BJ (cell line): ENCODE results near the gene FKBP4. TPM values are rescaled to one million over a fixed set of nuclear protein-coding genes. Genes with fewer than 3 reads are reported as not detected.

Experiments
- CTCF ChIA-PET: fragments of 350-600 bp; formaldehyde crosslinking; extraction: SDS; loops from one replicate; lab custom pipeline; 2021; ENCODE audit warnings: antibody characterized with exemption, inconsistent platforms; lab: Yijun Ruan, JAX
- POLR2A ChIA-PET: fragments of 300-600 bp; sonication (Branson Sonifier 250); formaldehyde crosslinking; extraction: SDS; loops from one replicate; lab custom pipeline; 2021; ENCODE audit warnings: antibody characterized with exemption; lab: Charles Lee
- DNase-seq: peaks from one replicate; pipeline ENCODE4 v3.0.0-alpha.2; 2011; ENCODE audit warnings: low read depth
- H3K27me3 ChIP-seq: 2 replicates; pipeline ENCODE4 v1.6.0; 2011; ENCODE audit warnings: low read length; ENCODE audit not compliant: control insufficient read depth, insufficient read depth
- H3K36me3 ChIP-seq: 2 replicates; pipeline ENCODE4 v1.5.1; 2011; ENCODE audit warnings: low read length; ENCODE audit not compliant: control insufficient read depth, insufficient read depth
- H3K4me3 ChIP-seq: 2 replicates; pipeline ENCODE4 v1.5.1; 2011; ENCODE audit warnings: low read depth, mild to moderate bottlenecking, control low read depth, low read length
- polyA plus RNA-seq: library from polyadenylated mRNA; depleted of rRNA; stranded (reverse); fragments of >200 nt; gene quantifications from 2 replicates; pipeline ENCODE4 v1.2.3, GENCODE V29; 2011
- TF ChIP-seq, protein P1 (sequence below): IDR thresholded peaks from 2 replicates; pipeline ENCODE4 v1.5.1; 2011; ENCODE audit warnings: low read depth, mild to moderate bottlenecking, control low read depth, inconsistent platforms, low read length, moderate library complexity; ENCODE audit not compliant: insufficient read depth

FKBP4 gene
- polyA plus RNA-seq, 1 experiment: 27.1 TPM

DNA sequence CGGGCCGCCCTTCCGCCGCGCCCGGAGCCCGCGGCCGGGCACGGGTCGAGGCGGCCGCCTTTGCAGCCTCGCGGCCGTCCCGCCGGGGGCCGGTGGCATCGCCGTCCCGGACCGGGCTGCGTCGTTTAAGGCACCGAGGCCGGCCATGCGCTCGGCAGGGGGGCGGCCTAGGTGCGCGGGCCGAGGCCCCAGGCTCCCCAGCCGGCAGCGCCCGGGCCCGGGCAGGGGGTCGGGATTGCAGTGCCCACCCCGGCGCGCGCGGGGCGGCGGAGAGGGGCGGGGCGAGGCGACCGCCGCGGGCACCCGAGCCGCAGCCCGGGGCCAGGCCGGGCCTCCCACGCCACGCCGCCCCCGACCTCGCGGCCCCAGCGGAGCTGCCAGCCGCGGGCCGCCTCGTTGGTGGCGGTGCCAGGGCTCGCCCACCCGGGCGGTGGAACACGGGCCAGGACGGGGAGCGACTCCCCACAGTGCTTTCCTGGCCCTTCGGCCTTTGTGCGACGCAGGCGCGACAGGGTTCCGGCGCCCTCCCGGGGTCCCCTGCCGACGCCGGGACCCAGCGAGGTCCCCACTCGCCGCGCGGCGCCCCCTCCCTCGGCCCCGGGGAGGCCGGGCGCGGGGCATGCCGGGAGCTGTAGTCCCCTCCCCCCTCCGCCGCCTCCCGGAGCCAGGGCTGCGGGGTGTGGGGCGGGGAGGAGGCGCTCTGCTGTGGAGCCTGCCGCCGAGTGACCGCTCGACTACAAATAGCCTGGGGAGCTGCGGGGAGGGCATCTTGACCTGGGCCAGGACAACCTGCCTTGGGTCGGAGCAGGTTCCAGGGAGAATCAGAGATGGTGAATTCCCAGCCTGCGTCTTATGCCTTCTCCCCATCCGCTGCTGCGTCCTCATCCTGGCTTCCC is 769 bp downstream of the FKBP4 start:
- no peak for DNase-seq
- TF ChIP-seq, protein P1, sequence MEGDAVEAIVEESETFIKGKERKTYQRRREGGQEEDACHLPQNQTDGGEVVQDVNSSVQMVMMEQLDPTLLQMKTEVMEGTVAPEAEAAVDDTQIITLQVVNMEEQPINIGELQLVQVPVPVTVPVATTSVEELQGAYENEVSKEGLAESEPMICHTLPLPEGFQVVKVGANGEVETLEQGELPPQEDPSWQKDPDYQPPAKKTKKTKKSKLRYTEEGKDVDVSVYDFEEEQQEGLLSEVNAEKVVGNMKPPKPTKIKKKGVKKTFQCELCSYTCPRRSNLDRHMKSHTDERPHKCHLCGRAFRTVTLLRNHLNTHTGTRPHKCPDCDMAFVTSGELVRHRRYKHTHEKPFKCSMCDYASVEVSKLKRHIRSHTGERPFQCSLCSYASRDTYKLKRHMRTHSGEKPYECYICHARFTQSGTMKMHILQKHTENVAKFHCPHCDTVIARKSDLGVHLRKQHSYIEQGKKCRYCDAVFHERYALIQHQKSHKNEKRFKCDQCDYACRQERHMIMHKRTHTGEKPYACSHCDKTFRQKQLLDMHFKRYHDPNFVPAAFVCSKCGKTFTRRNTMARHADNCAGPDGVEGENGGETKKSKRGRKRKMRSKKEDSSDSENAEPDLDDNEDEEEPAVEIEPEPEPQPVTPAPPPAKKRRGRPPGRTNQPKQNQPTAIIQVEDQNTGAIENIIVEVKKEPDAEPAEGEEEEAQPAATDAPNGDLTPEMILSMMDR: no peak
- POLR2A ChIA-PET: interaction anchor here (0.5 kb wide), 1 partner anchor 1370 kb away, joined by 3 read pairs; no protein-coding TSS in a partner anchor
- H3K4me3 ChIP-seq: peak overlapping the region; percentile 65
- no peaks in the 10 kb centered on the region for H3K27me3 ChIP-seq
- H3K36me3 ChIP-seq: peaks cover 16% of the 10 kb centered on the region
- CTCF ChIA-PET: interaction anchor here (0.5 to 2.4 kb wide), 7 partner anchors 10 to 837 kb away, joined by 3 to 17 read pairs (median 3); partner anchors contain the start of genes ITFG2 and NRIP2

DNA sequence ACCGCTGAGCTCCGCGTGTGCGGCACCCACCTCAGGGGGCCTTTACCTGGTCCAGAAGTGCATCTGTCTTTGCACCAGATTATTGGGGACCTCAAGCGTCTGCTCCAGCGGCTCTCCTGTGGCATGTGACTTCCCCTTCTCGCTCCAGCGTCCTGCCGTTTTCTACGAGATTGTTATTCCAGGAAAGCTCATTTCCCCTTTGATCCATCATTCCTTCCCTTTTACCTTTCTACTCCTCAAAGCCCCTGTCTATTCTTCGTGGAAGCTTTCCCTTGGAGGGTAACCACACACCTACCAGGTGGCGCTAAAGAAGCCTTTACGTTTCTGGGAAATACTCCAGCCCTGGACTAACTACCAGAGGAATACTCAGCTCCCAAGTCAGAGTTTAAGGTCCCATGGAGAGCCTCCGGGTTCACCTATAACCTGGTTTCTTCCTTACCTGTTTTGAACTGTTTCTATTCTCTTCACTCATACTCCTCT is 1.5 kb downstream of the FKBP4 start:
- peaks cover 20% of the 10 kb centered on the region for H3K36me3 ChIP-seq

DNA sequence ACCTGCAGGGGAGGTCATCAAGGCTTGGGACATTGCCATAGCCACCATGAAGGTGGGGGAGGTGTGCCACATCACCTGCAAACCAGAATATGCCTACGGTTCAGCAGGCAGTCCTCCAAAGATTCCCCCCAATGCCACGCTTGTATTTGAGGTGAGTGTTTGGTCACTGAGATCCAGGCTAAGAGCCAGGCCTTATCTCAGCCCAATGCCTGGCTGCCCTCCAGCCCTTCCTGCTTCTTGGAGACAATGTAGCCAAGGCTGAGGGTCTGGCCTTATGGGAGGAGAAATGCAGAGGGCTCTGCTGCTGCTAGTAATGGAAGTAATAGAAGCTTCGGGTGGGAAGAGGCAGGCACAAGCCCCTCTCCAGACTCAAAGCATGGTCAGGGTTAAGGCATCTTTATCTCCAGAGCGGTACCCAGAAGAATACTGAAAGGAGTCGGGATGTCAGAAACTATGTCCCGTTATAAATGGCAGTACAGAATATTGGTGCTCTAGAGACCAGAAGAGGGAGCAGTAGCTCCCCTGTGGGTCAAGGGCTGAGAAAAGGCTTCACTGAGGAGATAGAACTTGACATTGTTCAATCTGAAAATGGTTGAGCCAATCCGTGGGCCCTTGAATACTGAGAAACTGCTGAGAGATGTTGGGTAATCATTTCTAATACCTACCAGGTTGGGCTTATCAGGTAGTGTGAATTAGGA is 3.1 kb downstream of the FKBP4 start:
- no peak overlapping the region for H3K4me3 ChIP-seq
- TF ChIP-seq, protein P1: peak; percentile 22; the same call in 1 of the 2 replicates
- H3K36me3 ChIP-seq: peaks cover 22% of the 10 kb centered on the region
- no peak for DNase-seq
- ChIA-PET CTCF (interaction anchor here (0.6 to 2.4 kb wide), 3 partner anchors 14 to 16 kb away, joined by 4 to 17 read pairs (median 5); partner anchors contain the start of gene ITFG2), POLR2A (no interaction called here)
- H3K27me3 ChIP-seq: no peaks in the 10 kb centered on the region

More for the DNA sequence above, 1.5 kb downstream of the FKBP4 start:
- Histone ChIP-seq H3K4me3 (peak overlapping the region; percentile 65), H3K27me3 (no peaks in the 10 kb centered on the region)
- ChIA-PET CTCF (interaction anchor here (0.5 to 2.4 kb wide), 7 partner anchors 11 to 838 kb away, joined by 3 to 17 read pairs (median 3); partner anchors contain the start of genes ITFG2 and NRIP2), POLR2A (interaction anchor here (0.5 kb wide), 1 partner anchor 1369 kb away, joined by 3 read pairs; no protein-coding TSS in a partner anchor)
- TF ChIP-seq, protein P1: no peak
- DNase-seq: no peak

DNA sequence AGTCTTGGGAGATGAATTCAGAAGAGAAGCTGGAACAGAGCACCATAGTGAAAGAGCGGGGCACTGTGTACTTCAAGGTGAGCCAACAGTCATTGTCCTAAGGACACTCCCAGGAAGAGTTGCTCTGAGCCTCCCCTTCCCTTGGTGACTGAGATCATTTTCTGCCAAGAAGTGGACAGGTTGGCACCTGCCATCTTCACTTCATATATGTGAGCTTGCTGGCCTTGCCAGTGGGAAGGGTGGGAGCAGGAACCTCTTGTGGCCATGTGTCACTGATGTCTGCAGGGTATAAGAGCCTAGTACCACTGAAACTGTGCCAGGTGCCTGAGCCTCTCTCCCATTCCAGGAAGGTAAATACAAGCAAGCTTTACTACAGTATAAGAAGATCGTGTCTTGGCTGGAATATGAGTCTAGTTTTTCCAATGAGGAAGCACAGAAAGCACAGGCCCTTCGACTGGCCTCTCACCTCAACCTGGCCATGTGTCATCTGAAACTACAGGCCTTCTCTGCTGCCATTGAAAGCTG is 5.3 kb downstream of the FKBP4 start:
- POLR2A ChIA-PET: no interaction called here
- no peak overlapping the region for H3K4me3 ChIP-seq
- H3K36me3 ChIP-seq: peaks cover 24% of the 10 kb centered on the region
- no peak for DNase-seq
- CTCF ChIA-PET: interaction anchor here (0.7 to 1.8 kb wide), 5 partner anchors 10 to 60 kb away, joined by 3 to 4 read pairs (median 3); partner anchors contain the start of gene ITFG2
- TF ChIP-seq, protein P1: no peak
- no peaks in the 10 kb centered on the region for H3K27me3 ChIP-seq
